ENCODE data around the gene APBB1IP.

DNA sequence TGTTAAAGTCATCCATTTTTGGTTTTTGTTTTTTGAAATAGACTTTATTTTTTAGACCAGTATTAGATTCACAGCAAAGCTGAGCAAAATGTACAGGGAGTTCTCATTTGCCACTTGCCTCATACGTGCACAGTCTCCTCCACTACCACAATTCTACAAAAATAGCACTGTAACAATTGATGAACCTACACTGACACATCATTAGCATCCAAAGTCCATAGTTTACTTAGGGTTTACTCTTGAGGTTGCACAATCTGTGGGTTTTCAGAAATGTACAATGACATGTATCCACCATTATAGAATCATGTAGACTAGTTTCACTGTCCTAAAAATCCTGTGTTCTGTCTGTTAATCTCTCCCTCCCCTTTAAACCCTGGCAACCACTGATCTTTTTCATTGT is 133.5 kb downstream of the APBB1IP start:
- TF ChIP-seq EZH2 (IDR thresholded peaks at IDR 0.05) (no peak), POLR2AphosphoS5 (IDR thresholded peaks at IDR 0.05; ENCODE audit: borderline replicate concordance, low read depth, low read length) (no peak), FOXP2 (optimal IDR thresholded peaks at IDR 0.05; ENCODE audit: control extremely low read depth, extremely low read length, insufficient read depth) (no peak)

Data from SK-N-MC (cell line).